GM18951 (cell line): ENCODE results near the gene REG1A.

ENCODE experiments used
- POLR2A ChIP-seq: IDR thresholded peaks from 4 replicates; pipeline ENCODE4 v1.6.1; 2011; ENCODE audit warnings: mild to moderate bottlenecking; ENCODE audit not compliant: insufficient read length, insufficient read depth; ENCODE audit errors: extremely low read depth
- in situ Hi-C: fragments of 300-500 bp; cut with MboI; formaldehyde crosslinking; loops from one replicate; pipeline ENCODE4 v1.12.0; 2022; ENCODE audit warnings: low sequenced_read_pairs, mixed read lengths, inconsistent platforms; ENCODE audit not compliant: unreplicated experiment

The REG1A gene

DNA sequence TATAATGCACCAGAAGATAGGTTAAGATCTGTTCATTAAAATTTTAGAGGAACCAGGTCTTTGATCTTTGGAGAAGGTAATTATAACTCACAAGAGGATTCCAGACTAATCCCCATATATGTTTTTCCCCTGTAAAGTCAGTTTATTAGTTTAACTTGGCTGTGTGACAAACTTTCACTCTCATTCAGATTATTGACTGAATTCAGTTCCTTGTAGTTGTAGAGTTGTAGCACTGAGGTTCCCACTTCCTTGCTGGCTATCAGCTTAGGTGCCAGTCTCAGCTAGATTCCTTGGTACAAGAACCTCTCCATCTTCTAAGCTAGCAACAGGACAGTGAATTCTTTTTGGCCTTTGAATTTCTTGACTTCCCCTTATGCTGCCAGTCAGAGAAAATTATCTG, 19.1 kb downstream of the REG1A start:
- TF ChIP-seq POLR2A, result no peak
- in situ Hi-C loops, result no loop called here

DNA sequence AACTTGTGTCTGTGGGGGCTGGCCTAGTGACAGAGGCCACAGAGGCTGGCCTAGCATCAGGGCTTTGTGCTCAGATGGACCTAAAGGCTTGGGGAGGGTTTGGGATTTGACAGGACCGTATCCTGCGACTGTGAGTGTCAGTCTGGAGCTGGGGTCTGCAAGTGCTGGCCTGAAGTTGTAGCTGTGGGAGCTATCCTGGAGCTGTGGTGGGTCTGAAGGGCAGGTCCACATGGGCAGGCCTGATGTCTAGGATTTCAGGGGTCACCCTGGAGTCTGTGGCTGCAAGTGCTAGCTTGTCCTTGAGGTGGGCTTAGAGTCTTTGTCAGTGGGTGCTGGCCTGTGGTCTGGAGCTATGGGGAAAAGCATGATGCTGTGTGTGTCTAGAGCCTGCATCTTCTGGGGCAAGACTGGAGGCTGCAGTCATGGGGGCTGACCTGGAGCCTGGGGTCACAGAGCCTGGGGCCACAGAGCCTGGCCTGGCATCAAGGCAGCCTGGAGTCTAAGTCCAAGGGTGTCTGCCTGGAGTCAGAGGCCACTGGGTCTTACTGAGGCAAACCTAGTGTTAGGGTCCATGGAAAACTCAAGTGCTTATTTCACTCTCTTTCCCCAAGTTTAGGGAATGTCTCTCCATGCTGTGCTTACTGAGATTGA, 35.7 kb downstream of the REG1A start:
- no peak for TF ChIP-seq POLR2A
- in situ Hi-C loops, result no loop called here

- TF ChIP-seq POLR2A, result no peak
- in situ Hi-C loops, result no loop called here
Observed at GRCh38 chr2:79159030-79159429, 38.7 kb downstream of the REG1A start.

DNA sequence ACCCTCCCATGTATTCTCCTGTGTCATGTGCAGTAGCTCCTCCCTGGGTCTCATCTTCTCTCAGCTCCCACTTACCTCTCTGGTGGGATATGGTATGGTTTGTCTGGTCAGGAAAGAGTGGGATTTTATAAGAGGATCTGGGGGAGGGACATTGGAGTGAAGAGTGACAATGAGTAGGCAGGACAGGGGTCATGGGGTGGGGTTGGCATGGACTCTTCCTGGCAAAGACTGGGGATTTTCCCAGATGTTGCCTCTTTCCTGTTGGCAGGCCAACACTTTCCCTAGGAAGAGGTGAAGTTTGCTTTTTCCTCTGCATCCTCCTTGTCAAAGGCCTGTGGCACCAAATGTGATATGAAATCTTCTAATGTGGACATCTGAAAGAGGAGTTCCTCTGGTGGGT, 39.4 kb downstream of the REG1A start, which contains the start of gene REG3A:
TSS of gene REG3A (minus strand) at position 101 of the 400 bp plus-strand sequence. CDS start 348 bp downstream, outside the sequence.
- TF ChIP-seq POLR2A, result no peak
- in situ Hi-C loops, result no loop called here

GRCh38 chr2:79162132-79162531, 41.8 kb downstream of the REG1A start:
- in situ Hi-C loops, result no loop called here

GRCh38 chr2:79162801-79163200, 42.5 kb downstream of the REG1A start:
- in situ Hi-C loops, result no loop called here
- TF ChIP-seq POLR2A, result no peak

More at GRCh38 chr2:79162132-79162531, 41.8 kb downstream of the REG1A start:
- no peak for TF ChIP-seq POLR2A

GRCh38 chr2:79171348-79171958, 51.2 kb downstream of the REG1A start:
- no peak for TF ChIP-seq POLR2A
- in situ Hi-C loops, result no loop called here
